HG03064 (cell line): ENCODE data around the gene FAM90A1.
"Not testable (repeated sequence)": the region's sequence is repeated elsewhere in the genome, so short reads cannot be mapped to it uniquely, and the experiment has no call there.

Experiments
- ATAC-seq: cut with Tn5 transposase; IDR thresholded peaks from one replicate; pipeline ENCODE4 v1.9.1; 2021; ENCODE audit warnings: low read depth; ENCODE audit not compliant: unreplicated experiment

FAM90A1 gene, protein sequence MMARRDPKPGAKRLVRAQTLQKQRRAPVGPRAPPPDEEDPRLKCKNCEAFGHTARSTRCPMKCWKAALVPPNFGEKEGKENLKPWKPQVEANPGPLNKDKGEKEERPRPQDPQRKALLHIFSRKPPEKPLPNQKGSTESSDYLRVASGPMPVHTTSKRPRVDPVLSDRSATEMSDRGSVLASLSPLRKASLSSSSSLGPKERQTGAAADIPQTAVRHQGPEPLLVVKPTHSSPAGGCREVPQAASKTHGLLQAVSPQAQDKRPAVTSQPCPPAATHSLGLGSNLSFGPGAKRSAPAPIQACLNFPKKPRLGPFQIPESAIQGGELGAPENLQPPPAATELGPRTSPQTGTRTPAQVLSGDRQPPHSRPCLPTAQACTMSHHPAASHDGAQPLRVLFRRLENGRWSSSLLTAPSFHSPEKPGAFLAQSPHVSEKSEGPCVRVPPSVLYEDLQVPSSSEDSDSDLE

DNA sequence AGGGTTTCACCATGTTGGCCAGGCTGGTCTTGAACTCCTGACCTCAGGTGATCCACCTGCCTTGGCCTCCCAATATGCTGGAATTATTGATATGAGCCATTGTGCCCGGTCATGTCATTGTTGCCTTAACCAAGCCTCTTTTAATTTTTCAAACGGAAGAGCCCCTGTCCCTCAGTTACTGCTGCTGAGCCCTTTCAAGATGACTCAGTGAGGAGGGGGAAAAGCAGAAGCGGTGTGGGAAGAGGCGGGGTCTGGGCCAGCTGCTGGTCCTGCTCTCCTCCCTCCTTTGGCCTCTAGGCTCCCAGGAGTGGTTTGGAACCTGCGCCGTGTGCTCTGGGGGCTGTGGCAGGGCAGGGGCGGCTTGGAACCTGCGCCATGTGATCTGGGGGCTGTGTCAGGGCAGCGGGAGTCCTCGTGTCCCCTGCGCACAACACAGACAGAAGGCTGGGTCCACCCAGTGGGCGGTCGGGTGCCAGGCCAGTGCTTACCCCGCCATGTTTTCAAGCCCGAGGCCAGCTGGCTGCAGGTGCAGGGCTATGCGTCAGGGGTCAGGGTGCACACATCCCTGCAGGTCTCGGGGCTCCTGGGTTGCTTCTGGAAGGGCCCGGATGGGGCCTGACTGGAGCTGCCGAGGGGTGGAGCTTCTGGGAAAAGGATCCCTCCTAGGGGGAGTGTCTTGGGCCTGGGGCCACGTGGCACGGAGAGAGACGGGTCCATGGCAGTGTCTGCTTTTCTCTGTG, at the start of gene FAM90A1:
Gene FAM90A1, minus strand, starts transcription at position 627 of the 740 bp plus-strand sequence. CDS start 2,786 bp downstream, outside the sequence.
- ATAC-seq: not testable (repeated sequence)

DNA sequence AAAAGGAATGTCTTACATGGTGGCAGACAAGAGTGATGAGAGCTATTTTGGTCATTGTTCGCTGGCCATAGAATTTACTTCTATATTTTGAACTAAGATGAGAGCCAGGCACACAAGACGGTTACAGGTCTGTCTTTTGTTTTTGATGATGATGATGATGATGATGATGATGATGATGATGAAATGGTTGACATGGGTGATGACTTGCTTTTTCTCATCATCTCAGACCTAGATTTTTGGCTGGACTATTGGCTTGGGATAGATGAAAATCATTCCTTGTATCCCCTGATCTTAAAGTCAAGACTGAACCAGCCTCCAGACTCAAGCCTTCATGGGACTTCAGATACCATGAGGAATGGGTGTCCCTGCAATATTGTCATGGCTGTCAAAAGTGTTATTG, 49.0 kb upstream of the FAM90A1 start:
- not testable (repeated sequence) for ATAC-seq

DNA sequence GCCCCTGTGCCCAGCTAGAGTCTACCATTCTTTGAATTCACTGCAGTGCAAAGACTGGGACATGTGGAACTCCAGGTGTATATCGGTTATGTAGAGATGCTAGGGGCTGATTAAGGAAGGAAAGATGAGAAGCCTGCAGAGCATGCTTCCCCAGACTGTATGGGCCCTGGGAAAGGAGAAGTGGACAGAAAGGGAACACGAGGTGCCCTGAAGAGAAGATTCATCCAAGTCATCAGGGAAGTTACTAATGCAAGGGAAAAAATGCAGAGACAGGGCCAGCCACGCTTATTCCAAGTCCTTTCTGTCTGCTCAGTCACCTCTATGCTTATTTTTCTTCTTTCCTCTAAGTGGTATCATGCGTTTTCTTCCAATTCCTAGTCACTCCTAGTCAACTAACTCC, 39.3 kb upstream of the FAM90A1 start:
- ATAC-seq: not testable (repeated sequence)

DNA sequence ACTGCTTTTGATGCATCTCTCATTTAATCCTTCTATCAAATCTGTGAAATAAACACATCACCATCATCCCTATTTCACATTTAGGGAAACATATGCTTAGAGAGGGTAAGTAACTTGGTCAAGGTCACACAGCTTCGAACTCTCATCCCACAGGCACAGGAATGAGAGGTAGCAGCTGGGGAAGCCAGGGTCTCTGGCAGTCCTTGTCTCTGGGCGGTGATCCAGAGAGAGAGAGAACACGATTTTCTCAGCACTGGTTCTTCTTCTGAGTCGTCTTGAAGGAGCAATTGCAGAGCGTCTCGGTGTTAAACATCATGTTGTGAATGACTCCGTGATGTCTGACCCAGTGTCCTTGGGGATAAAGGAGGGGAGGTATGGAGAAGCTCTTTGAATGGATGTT, 36.8 kb upstream of the FAM90A1 start:
- ATAC-seq: not testable (repeated sequence)

DNA sequence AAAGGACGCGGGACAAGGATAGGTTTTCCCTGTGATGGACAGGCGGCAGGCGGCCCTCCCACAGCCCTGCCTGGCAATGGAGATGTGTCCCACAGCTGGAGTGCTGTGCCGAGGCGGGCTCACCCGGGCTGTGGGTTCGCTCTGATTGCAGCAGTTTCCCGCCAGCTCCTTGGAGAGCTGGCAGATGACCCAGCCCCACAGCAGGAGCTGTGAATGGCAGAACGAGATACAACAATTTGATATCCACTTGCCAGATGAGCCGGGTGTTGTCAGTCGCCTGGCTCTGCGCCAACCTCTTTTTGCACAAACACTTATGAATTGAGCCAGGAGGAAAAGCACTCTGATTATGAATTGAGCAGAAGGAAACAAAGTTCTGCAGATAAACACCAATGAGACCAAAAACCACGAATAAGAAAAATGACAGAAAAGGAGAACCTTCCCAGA, 33.7 kb upstream of the FAM90A1 start:
- not testable (repeated sequence) for ATAC-seq

DNA sequence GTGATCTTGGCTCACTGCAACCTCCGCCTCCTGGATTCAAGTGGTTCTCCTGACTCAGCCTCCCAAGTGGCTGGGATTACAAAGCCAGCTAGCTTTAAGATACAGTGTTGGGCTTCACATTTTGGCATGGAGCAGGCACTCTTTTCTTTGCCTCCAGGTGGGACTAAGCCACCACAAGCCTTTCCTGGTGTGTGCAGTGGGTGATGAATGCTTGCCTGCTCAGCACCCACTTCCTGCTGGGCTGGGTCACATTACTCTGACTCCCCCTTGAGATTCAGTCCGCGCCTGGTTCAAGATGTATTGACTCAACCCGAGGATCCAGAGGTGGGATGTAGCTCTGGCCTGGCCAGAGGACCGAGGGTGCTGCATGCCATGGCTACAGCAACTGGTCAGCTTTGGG, 28.9 kb upstream of the FAM90A1 start:
- not testable (repeated sequence) for ATAC-seq

DNA sequence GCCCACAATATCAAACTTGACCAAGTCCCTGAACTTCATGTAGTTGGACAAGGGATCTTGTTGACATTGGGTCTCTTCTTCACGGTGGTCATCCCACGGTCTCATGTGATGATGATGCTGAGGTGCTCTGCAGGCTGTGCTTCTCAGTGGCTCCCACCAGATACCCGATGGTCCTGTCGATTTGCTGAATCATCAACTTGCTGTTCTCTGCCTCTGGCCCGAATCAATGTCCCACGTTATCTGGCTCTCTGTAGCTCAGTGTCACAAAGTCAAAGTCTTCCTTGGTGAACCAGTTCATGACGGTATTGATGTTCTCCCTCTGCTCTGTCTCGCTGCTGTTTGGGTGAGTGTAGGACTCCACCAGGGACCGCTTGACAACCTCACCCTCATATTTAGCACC, 27.3 kb upstream of the FAM90A1 start:
- not testable (repeated sequence) for ATAC-seq

DNA sequence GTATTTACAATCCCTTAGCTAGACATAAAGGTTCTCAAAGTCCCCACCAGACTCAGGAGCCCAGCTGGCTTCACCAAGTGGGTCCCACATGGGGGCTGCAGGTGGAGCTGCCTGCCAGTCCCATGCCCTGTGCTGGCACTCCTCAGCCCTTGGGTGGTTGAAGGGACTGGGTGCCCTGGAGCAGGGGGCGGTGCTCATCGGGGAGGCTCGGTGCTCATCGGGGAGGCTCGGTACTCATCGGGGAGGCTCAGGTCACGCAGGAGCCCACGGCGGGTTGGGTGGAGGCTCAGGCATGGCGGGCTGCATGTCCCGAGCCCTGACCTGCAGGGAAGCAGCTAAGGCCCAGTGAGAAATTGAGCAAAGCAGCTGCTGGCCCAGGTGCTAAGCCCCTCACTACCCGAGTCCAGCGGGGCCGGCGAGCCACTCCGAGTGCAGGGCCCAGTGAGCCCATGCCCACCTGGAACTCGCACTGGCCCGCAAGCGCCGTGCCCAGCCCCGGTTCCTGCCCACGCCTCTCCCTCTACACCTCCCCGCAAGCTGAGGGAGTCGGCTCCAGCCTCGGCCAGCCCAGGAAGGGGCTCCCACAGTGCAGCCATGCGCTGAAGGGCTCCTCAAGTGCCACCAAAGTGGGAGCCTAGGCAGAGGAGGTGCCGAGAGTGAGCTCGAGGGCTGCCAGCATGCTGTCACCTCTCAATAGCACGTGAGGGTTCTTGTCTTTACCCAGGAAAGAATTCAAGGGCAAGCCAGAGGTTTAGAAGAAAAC, 24.8 kb upstream of the FAM90A1 start:
- ATAC-seq: not testable (repeated sequence)

DNA sequence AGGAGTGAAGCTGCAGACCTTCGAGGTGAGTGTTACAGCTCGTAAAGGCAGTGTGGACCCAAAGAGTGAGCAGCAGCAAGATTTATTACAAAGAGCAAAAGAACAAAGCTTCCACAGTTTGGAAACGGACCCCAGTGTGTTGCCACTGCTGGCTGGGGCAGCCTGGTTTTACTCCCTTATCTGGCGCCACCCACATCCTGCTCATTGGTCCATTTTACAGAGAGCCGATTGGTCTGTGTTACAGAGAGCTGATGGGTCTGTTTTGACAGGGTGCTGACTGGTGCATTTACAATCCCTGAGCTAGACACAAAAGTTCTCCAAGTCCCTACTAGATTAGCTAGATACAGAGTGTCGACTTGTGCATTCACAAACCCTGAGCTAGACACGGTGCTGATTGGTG, 24.2 kb upstream of the FAM90A1 start:
- not testable (repeated sequence) for ATAC-seq

DNA sequence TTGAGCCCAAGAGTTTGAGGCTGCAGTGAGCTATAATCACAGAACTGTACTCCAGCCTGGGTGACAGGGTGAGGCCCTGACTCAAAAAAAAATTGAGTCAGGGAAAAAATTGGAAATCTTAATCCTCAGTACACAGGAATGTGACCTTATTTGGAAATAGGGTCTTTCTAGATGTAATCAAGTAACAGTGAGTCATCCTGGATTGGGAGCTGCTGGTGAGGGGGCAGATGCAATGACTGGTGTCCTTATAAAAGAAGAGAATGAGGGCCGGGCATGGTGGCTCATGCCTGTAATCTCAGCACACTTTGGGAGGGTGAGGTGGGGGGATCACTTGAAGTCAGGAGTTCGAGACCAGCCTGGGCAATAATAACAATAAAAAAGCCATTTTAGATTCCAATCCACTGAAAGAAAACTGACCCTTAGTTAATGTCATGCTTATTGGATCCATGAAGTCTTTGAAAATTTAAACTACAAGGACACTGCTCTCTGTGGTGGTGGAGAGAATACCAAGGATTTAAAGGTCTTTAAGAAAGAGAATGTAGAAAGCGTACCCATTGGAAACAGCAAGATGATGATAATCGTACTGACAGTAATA, 19.6 kb upstream of the FAM90A1 start:
- not testable (repeated sequence) for ATAC-seq

DNA sequence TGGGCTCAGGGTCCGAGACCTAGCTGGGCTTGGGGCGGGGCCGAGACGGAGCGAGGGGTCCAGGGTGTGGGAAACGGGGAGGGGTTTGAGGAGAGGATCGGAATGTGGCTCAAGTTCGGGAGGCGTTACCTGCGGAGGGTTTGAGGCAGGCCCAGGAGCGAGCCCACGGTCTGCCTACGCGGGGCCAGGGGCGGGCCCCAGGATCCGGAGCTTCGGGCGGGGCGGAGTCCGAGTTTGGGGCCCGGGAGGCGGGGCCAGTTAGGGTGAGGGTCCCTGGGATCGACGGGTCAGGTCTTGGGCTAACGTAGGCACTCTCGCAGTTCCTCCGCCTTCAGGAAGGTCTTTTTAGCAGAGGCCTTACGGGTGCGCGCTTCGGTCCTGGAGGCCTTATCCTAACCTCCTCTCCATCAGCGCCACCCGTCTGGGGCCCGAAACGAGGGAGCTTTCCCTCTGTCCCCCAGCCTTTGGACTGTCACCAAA, 16.3 kb upstream of the FAM90A1 start:
- ATAC-seq: not testable (repeated sequence)

DNA sequence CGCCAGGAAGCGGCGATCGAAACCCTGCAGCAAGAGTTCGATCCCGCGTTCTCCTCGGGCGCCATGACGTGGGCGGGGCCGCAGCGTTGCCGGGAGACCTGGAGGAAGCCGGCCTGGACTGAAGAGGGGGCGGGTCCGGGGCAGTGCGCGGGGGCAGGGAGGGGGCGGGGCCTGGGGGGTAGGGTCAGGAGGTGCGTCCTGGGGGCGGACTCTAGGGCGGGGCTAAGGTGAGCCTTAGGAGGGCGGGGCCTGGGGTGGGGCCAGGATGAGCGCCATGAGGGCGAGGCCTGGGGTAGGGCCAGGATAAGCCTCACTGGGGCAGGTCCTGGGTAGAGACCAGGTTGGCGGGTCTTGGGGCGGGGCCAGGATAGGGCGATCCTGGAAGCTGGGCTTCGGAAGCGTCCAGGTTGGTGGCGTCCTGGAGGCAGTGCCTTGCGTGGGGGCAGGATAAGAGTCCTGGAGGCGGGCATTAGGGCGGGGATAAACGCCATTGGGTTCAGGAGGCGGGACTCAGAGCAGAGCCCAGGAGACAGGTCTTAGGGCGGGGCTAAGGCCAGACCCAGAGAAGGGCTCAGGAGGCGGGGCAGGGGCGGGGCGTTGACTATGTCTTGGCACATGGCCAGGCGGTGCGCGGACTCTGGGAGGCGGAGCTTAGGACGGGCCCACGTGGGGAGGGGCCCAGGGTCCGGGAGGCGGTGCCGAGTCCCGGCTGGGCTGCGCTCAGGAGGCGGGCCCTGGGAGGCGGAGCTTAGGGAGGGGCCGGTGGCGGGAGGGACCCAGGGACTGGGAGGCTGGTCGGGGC, 15.7 kb upstream of the FAM90A1 start:
- peak; percentile 82 for ATAC-seq

DNA sequence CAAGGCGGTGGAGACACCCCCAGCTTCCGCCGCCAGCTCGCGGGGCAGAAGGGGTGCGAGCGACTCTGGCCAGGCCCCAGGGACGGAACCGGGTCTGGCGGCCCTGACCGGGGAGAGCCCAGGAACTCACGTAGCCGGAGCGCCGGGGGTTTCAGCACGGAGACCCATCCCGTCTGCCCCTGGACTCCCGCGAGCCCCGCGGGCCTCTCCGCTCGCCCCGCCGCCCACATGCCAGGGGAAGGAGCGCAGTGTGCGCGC, 15.1 kb upstream of the FAM90A1 start:
- ATAC-seq: not testable (repeated sequence)

DNA sequence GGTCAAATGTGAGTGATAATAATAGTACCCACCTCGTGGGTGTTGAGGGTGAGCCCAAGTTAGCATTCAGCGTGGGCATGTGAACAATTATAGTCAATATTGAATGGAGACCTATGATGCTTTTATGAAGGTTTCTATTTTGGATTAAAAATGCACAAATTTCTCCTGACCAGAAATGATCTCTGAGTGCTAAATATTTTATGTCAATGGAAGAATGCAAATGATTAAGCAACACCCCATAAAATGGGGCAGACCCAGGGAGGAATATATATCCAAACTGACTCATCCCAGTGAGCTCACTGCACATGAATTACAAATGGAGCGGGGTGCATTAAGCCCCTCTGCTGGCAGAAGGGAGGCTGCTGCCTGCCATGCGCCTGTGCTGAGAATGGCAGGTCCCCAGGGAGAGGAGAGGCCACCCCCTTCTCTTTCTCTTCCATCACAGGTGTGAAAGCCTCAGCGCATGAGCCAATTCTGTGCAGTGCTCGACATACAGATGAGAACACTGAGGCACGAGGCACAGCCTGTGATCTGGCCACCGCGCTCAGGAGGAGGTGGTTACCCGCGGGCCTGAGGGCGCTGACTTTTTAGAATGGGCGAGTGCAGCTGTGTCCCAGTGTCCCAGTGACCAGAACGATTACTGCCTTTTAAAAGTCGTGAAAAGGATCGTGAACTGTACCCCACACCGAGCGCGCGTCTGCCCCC, 14.7 kb upstream of the FAM90A1 start:
- not testable (repeated sequence) for ATAC-seq

DNA sequence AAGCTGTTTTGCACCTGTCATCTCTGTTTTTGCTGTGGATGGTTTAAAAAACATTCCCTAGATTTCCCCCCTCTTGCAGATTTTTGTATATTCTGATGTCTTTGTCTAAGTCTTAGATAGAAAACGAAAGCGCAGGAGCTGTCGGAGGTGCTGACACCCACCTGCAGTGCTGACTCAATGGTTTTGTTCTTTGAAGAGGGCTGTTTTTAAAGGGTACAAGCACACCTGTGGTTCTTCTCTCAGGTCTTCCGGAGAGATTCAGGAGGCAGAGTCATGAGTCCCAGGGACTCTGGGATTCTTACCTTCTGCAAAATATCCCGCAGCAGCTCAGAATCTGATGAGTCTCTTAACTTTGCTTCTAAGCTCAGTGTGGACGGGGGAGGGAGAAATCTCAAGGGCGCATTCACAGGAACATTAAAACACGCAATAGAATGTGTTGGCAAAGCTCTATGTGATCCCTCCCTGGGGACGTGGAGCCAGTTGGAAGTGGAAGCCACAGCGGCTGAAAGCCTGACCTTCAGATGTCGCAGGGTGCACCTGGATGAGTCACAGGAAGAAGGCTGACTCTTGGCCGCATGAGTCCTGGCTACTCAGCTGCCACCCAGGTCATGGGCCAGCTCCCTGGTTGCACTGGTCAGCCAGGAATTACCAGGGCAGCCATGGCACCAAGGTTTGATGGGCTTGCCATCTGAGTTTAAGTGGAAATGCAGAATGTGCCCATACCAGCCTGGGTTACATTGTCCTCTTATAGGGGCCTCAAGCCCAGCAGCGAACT, 13.1 kb upstream of the FAM90A1 start:
- ATAC-seq: not testable (repeated sequence)

DNA sequence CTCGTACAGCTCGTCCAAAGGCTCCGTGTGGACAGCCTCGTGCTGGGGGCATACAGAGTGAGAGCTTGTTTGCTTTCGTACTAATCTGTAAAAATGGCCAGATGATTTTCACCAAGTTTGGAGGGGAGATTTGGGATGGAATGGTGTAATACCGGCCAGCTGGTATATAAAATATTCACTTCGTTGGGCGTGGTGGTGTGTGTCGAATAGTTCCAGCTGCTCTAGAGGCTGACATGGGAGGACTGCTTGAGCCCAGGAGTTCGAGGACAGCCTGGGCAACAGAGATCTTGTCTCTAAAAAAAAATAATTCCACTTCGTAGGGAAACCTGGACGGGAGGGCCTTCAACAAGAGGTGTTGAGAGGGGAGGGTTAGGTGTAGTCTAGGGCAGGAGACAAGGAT, 9.6 kb upstream of the FAM90A1 start:
- not testable (repeated sequence) for ATAC-seq

DNA sequence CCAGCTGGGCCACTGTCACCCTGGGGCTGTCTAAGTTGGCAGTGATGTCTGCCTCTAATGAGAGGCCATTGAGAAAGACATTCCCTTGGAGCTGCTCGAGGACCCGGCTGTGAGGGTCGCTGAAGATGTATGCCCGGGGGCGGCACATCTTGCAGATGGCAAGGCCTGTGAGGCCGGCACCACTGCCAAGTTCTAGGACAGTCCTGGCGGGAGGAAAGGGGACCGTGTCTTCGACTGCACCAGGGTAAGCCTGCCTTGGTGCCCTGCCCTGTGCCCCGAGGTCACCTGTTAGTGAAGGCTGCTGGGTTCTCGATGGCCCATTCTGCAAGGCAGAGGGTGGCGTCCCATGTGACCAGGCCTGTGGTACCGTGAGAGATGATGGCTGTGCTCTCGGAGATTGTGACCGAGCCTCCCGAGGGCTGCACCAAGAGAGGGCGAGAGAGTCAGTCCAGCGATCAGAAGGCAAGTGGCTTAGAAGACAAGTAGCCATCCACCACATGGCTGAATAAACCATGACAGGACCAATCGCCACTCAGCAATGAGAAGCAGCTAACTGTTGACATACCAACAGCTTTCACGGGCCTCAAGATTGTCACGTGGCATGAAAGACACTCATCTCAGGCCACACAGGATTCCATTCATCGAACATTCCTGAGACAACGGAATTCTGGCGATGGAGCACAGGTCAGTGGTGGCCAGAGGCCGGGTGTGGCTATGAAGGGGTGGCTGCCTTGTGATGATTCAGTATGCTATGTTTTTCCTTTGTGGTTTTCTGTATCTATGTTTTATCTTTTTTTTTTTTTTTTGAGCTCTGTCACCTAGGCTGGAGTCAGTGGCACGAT, 8.1 kb upstream of the FAM90A1 start:
- not testable (repeated sequence) for ATAC-seq
